Naive thymus-derived CD4-positive, alpha-beta T cell (primary cell): ENCODE data around the gene CCDC102B. TPM values are rescaled to one million over a fixed set of nuclear protein-coding genes. Genes with fewer than 3 reads are reported as not detected.
"Not testable (repeated sequence)": the region's sequence is repeated elsewhere in the genome, so short reads cannot be mapped to it uniquely, and the experiment has no call there.

Source experiments
- ATAC-seq: fragments of 150-1000 bp; cut with Tn5 transposase; 2 replicates; pipeline ENCODE4 v1.10.0; 2021; ENCODE audit warnings: mild to moderate bottlenecking, moderate library complexity
- CTCF ChIA-PET: fragments of 350-600 bp; sonication (Branson Sonifier 250); formaldehyde crosslinking; loops from one replicate; lab custom pipeline; 2021; ENCODE audit warnings: antibody characterized with exemption; lab: Charles Lee
- POLR2A ChIA-PET: fragments of 350-600 bp; sonication (Branson Sonifier 250); formaldehyde crosslinking; loops from one replicate; lab custom pipeline; 2021; ENCODE audit warnings: antibody characterized with exemption, inconsistent platforms; lab: Charles Lee
- DNase-seq, 9 donors: peaks; one replicate each; pipeline versions ENCODE4 v3.0.0 to v3.0.0-alpha.2; 2020 to 2022; ENCODE audit warnings: mixed read lengths in 1 of 9
- H3K27ac ChIP-seq: one replicate; pipeline ENCODE4 v1.7.0; 2013; ENCODE audit warnings: mild to moderate bottlenecking, low read depth, low read length, moderate library complexity
- H3K27me3 ChIP-seq, 2 donors: one replicate each; pipeline ENCODE4 v1.7.0; 2013; ENCODE audit warnings: low read length in 2 of 2, mild to moderate bottlenecking in 2 of 2, moderate library complexity in 2 of 2; ENCODE audit not compliant: control insufficient read depth in 2 of 2, insufficient read depth in 2 of 2
- H3K36me3 ChIP-seq, 3 experiments: 1 replicate in 2 of 3; 2 replicates in 1 of 3; pipeline ENCODE4 v1.7.0; 2013; ENCODE audit warnings: low read length in 3 of 3, mild to moderate bottlenecking in 3 of 3, moderate library complexity in 1 of 3; ENCODE audit not compliant: insufficient read depth in 3 of 3, control insufficient read depth in 2 of 3
- H3K4me1 ChIP-seq, 2 donors: one replicate each; pipeline ENCODE4 v1.7.0; 2013; ENCODE audit warnings: low read length in 2 of 2, mild to moderate bottlenecking in 2 of 2, moderate library complexity in 1 of 2; ENCODE audit not compliant: control insufficient read depth in 2 of 2, insufficient read depth in 2 of 2
- H3K4me3 ChIP-seq: 2 replicates; pipeline ENCODE4 v1.7.0; 2013; ENCODE audit warnings: mild to moderate bottlenecking, low read length
- H3K9me3 ChIP-seq, 3 experiments: 1 replicate in 2 of 3; 2 replicates in 1 of 3; pipeline ENCODE4 v1.7.0; 2013; ENCODE audit warnings: low read length in 3 of 3; ENCODE audit not compliant: control insufficient read depth in 2 of 3
- H3K27ac Mint-ChIP-seq, 9 donors: one replicate each; pipeline ENCODE4 v1.8.0; 2020 to 2022; ENCODE audit warnings: mixed read lengths in 9 of 9, mild to moderate bottlenecking in 8 of 9, moderate library complexity in 5 of 9, inconsistent platforms in 2 of 9
- H3K27me3 Mint-ChIP-seq, 5 donors: one replicate each; pipeline ENCODE4 v1.8.0; 2021 to 2022; ENCODE audit warnings: mixed read lengths in 5 of 5, mild to moderate bottlenecking in 1 of 5
- H3K36me3 Mint-ChIP-seq, 5 donors: one replicate each; pipeline ENCODE4 v1.8.0; 2020 to 2022; ENCODE audit warnings: mixed read lengths in 5 of 5, mild to moderate bottlenecking in 3 of 5, inconsistent platforms in 1 of 5
- H3K4me1 Mint-ChIP-seq, 7 donors: one replicate each; pipeline ENCODE4 v1.8.0; 2020 to 2022; ENCODE audit warnings: mixed read lengths in 7 of 7, mild to moderate bottlenecking in 3 of 7, inconsistent platforms in 1 of 7
- H3K4me3 Mint-ChIP-seq, 10 donors: one replicate each; pipeline ENCODE4 v1.8.0; 2020 to 2022; ENCODE audit warnings: mild to moderate bottlenecking in 10 of 10, mixed read lengths in 10 of 10, moderate library complexity in 6 of 10, inconsistent platforms in 2 of 10
- H3K9me3 Mint-ChIP-seq, 11 donors: one replicate each; pipeline ENCODE4 v1.8.0; 2020 to 2022; ENCODE audit warnings: mixed read lengths in 11 of 11, mild to moderate bottlenecking in 4 of 11, inconsistent platforms in 1 of 11, moderate library complexity in 1 of 11
- intact Hi-C, 2 donors: fragments of 100-400 bp; cut with micrococcal nuclease; formaldehyde crosslinking; loops; one replicate each; pipeline ENCODE4 v1.15.1; 2023
- polyA plus RNA-seq, 2 donors: library from polyadenylated mRNA; unstranded; fragments of 300-500 nt; fragmentation: Illumina TruSeq; gene quantifications; one replicate each; pipeline ENCODE4 v1.2.3, GENCODE V29; 2021
- total RNA-seq, 6 experiments: library from RNA in 5 of 6; stranded (reverse) in 5 of 6; gene quantifications; 1 replicate in 5 of 6; 2 replicates in 1 of 6; pipeline ENCODE4 v1.2.3 and lab custom pipeline; 2021 to 2026

The CCDC102B gene
- total and polyA plus RNA-seq, 7 experiments from 2014 or later, result 2.7 to 10.9 (median 6.4) TPM

DNA sequence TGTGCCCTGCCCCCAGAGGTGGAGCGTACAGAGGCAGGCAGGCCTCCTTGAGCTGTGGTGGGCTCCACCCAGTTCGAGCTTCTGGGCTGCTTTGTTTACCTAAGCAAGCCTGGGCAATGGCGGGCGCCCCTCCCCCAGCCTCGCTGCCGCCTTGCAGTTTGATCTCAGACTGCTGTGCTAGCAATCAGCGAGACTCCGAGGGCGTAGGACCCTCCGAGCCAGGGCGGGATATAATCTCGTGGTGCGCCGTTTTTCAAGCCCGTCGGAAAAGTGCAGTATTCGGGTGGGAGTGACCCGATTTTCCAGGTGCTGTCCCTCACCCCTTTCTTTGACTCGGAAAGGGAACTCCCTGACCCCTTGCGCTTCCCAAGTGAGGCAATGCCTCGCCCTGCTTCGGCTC is 7.6 kb upstream of the CCDC102B start:
- H3K4me1 Mint-ChIP-seq, H3K27me3 ChIP-seq, CTCF ChIA-PET, ATAC-seq, intact Hi-C loops, H3K27ac ChIP-seq, H3K9me3 Mint-ChIP-seq, H3K4me3 ChIP-seq, DNase-seq, H3K4me1 ChIP-seq, H3K27me3 Mint-ChIP-seq, H3K4me3 Mint-ChIP-seq, H3K36me3 ChIP-seq, POLR2A ChIA-PET, H3K36me3 Mint-ChIP-seq, H3K9me3 ChIP-seq, H3K27ac Mint-ChIP-seq: not testable (repeated sequence)

DNA sequence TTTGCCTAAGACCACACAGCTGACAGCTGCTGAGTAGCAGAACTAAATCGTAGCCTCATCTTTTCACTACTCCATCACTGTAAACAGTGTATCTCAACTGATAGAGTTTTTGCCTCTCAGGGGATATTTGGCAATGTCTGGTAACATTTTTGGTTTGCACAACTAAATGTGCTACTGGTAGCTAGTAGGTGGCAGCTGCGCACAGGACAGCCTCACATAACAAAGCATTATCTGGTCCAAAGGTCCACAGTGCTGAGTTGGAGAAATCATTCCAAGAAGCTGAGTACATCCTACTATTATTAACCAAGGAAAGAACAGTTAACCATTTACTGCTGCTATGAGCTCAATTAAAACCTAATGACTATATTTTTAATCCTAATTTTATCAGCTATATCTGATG is 6.1 kb upstream of the CCDC102B start:
- intact Hi-C loops, result no loop called here
- H3K27me3 Mint-ChIP-seq, result no peaks in the 10 kb centered on the region
- Histone ChIP-seq H3K4me1 (no peaks in the 10 kb centered on the region), H3K4me3 (no peak overlapping the region), H3K9me3 (no peaks in the 10 kb centered on the region), H3K27ac (no peak overlapping the region), H3K27me3 (no peaks in the 10 kb centered on the region), H3K36me3 (no peaks in the 10 kb centered on the region)
- H3K9me3 Mint-ChIP-seq, result no peaks in the 10 kb centered on the region
- ChIA-PET POLR2A (no interaction called here), CTCF (no interaction called here)
- no peak for ATAC-seq
- no peak overlapping the region for H3K27ac Mint-ChIP-seq
- no peaks in the 10 kb centered on the region for H3K36me3 Mint-ChIP-seq
- H3K4me3 Mint-ChIP-seq, result no peak overlapping the region
- H3K4me1 Mint-ChIP-seq, result no peaks in the 10 kb centered on the region
- DNase-seq, result no peak

- no peaks in the 10 kb centered on the region for H3K27me3 Mint-ChIP-seq
- ChIA-PET POLR2A (no interaction called here), CTCF (no interaction called here)
- Histone ChIP-seq H3K36me3 (no peaks in the 10 kb centered on the region), H3K9me3 (no peaks in the 10 kb centered on the region), H3K27ac (no peak overlapping the region), H3K27me3 (no peaks in the 10 kb centered on the region), H3K4me3 (no peak overlapping the region), H3K4me1 (no peaks in the 10 kb centered on the region)
- no peaks in the 10 kb centered on the region for H3K4me1 Mint-ChIP-seq
- DNase-seq (no peak), ATAC-seq (no peak)
- H3K4me3 Mint-ChIP-seq, result no peak overlapping the region
- H3K27ac Mint-ChIP-seq, result no peak overlapping the region
- no peaks in the 10 kb centered on the region for H3K36me3 Mint-ChIP-seq
- intact Hi-C loops, result no loop called here
- no peaks in the 10 kb centered on the region for H3K9me3 Mint-ChIP-seq
Observed at GRCh38 chr18:68793951-68794350, 3.9 kb upstream of the CCDC102B start.

- ATAC-seq, result no peak
- Histone ChIP-seq H3K27ac (no peak overlapping the region), H3K9me3 (no peaks in the 10 kb centered on the region), H3K36me3 (no peaks in the 10 kb centered on the region), H3K4me1 (no peaks in the 10 kb centered on the region), H3K4me3 (no peak overlapping the region), H3K27me3 (no peaks in the 10 kb centered on the region)
- Mint-ChIP-seq H3K27ac (no peak overlapping the region), H3K4me3 (no peak overlapping the region), H3K27me3 (no peaks in the 10 kb centered on the region), H3K36me3 (no peaks in the 10 kb centered on the region), H3K9me3 (no peaks in the 10 kb centered on the region), H3K4me1 (no peaks in the 10 kb centered on the region)
- POLR2A ChIA-PET, result no interaction called here
- intact Hi-C loops, result no loop called here
- DNase-seq, result no peak
- CTCF ChIA-PET, result no interaction called here
Observed at GRCh38 chr18:68796936-68797690, 767 bp upstream of the CCDC102B start.

DNA sequence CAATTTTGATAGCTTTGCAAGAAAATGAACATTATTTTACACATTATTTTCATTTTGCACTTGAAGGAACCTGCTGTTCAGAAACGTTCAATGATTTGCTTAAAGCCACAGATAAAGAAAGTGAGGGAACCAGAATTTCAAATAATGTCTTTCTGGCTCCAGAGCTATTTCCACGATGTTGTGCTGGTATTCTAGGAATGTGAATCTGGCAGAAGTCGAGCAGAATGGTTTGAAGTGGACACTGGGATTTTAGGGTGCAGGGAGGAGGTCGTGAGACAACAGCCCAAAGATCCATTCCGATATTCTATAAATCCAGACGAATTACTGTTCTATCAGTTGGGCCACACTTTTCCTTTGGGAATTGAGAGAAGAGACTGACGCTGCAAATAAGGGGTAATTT is 2.2 kb downstream of the CCDC102B start:
- H3K27me3 ChIP-seq, result no peaks in the 10 kb centered on the region
- H3K27ac ChIP-seq, result no peak overlapping the region
- no peak overlapping the region for H3K4me3 ChIP-seq
- intact Hi-C loops, result no loop called here
- no peaks in the 10 kb centered on the region for H3K36me3 Mint-ChIP-seq
- H3K27me3 Mint-ChIP-seq, result no peaks in the 10 kb centered on the region
- DNase-seq (no peak), ATAC-seq (no peak)
- H3K4me3 Mint-ChIP-seq, result no peak overlapping the region
- CTCF ChIA-PET, result no interaction called here
- no peaks in the 10 kb centered on the region for H3K4me1 ChIP-seq
- H3K9me3 ChIP-seq, result no peaks in the 10 kb centered on the region
- POLR2A ChIA-PET, result no interaction called here
- H3K4me1 Mint-ChIP-seq, result no peaks in the 10 kb centered on the region
- no peak overlapping the region for H3K27ac Mint-ChIP-seq
- no peaks in the 10 kb centered on the region for H3K9me3 Mint-ChIP-seq
- H3K36me3 ChIP-seq, result no peaks in the 10 kb centered on the region

- no peaks in the 10 kb centered on the region for H3K27me3 ChIP-seq
- ChIA-PET CTCF (no interaction called here), POLR2A (no interaction called here)
- Mint-ChIP-seq H3K4me1 (no peaks in the 10 kb centered on the region), H3K27me3 (no peaks in the 10 kb centered on the region), H3K27ac (no peak overlapping the region), H3K36me3 (no peaks in the 10 kb centered on the region), H3K9me3 (no peaks in the 10 kb centered on the region), H3K4me3 (no peak overlapping the region)
- H3K27ac ChIP-seq, result no peak overlapping the region
- ATAC-seq (no peak), DNase-seq (no peak)
- intact Hi-C loops, result no loop called here
- no peaks in the 10 kb centered on the region for H3K4me1 ChIP-seq
- no peak overlapping the region for H3K4me3 ChIP-seq
- no peaks in the 10 kb centered on the region for H3K36me3 ChIP-seq
- no peaks in the 10 kb centered on the region for H3K9me3 ChIP-seq
Observed at GRCh38 chr18:68803356-68803755, 5.5 kb downstream of the CCDC102B start.

- ATAC-seq (no peak), DNase-seq (no peak)
- ChIA-PET POLR2A (no interaction called here), CTCF (no interaction called here)
- H3K27ac Mint-ChIP-seq, result no peak overlapping the region
- H3K27me3 Mint-ChIP-seq, result peaks cover 0 to 2% (median 0%) of the 10 kb centered on the region in 5 donors
- intact Hi-C loops, result no loop called here
- Histone ChIP-seq H3K4me3 (no peak overlapping the region), H3K4me1 (no peaks in the 10 kb centered on the region), H3K9me3 (no peaks in the 10 kb centered on the region), H3K27ac (no peak overlapping the region), H3K36me3 (no peaks in the 10 kb centered on the region), H3K27me3 (no peaks in the 10 kb centered on the region)
- no peaks in the 10 kb centered on the region for H3K36me3 Mint-ChIP-seq
- H3K9me3 Mint-ChIP-seq, result no peaks in the 10 kb centered on the region
- no peaks in the 10 kb centered on the region for H3K4me1 Mint-ChIP-seq
- H3K4me3 Mint-ChIP-seq, result no peak overlapping the region
Observed at GRCh38 chr18:68817584-68817983, 19.7 kb downstream of the CCDC102B start.
